AML-193 (cell line): Measurements from ENCODE around the gene LHPP.

Experiments used
- DNase-seq, 2 experiments: peaks; one replicate each; lab custom pipeline; 2025; lab: John Stamatoyannopoulos, UW

LHPP gene

GRCh38 chr10:124448696-124449169 is 12.9 kb upstream of the LHPP start:
- DNase-seq = no peak

DNA sequence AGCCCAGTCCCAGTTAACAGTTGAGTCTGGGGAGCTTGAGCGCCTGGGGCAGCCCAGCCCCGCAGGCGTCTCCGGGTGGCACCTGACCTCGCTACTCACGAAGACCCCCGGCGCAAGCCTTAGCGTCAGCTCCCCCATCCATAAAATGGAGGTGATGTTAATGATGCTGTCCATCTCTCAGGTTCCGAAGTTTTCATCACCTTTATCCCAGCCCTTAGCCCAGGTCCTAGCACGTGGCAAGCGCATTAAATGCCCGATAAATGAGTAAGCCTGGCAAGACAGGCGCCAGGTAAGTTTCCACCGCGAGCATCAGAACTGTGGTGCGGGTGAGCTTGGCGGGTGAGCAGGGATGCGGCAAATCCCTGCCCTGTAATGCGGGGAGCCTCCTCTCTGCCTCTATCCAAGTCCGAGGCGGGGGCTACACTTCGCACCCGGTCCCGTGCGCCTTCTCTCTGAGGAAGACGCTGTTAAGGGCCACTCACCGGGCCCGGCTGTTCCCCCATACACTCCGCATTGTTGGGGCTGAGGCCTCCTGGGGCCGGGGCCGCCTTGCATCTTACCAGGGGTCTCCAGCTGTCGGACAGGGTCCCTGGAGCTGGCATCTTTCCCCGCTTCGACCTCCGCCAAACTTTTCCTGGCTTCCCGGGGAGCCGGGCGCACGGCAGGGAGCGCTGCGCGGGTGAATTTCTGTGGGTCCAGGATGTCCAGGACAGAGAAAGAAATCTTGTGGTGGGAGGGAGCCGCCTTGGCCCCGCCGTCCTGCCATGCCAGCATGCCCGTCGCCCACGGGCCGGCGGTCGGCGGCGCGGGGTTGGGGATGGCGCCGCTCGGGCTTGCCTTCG is 12.2 kb upstream of the LHPP start:
- no peak for DNase-seq

- DNase-seq = no peak
These were observed 11.4 kb upstream of the LHPP start, which contains the start of gene NKX1-2 for GRCh38 chr10:124450012-124450782. NKX1-2 (minus strand) TSS chr10:124450035; CDS start chr10:124449943, 92 bp downstream.

DNA sequence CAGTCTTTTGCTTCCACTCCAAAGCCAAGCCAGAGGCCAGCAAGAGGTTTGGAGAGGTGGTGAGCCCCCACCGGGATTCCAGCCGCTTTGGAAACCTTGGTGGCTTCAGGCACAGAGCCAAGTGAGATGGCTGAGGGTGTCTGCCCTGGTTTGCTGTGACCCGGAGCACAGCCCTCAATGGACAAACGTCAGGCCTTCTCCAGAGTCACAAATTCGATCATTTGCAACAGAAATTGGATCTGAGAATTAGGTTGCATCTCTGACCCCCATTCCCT is 10.9 kb upstream of the LHPP start:
- DNase-seq = no peak

DNA sequence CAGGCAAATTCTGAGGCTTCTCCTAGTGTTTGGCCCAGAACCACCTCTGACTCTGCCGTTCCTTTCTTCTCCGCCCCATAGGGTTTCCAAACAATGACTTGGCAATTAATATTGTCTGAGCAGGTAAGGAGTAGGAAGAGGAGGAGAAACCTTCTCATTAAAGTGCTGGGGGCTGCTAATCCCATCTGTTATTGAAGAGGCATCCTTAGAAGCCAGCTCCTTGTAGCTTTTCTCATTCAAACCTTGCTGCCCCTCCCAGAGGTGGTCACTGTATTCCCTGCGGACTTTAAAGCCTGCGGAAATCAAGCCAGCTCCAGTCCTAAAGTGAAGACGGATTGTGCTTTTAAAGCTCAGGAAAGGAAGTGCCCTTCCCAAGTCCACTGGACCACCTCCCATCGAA is 10.3 kb upstream of the LHPP start:
- no peak for DNase-seq

DNA sequence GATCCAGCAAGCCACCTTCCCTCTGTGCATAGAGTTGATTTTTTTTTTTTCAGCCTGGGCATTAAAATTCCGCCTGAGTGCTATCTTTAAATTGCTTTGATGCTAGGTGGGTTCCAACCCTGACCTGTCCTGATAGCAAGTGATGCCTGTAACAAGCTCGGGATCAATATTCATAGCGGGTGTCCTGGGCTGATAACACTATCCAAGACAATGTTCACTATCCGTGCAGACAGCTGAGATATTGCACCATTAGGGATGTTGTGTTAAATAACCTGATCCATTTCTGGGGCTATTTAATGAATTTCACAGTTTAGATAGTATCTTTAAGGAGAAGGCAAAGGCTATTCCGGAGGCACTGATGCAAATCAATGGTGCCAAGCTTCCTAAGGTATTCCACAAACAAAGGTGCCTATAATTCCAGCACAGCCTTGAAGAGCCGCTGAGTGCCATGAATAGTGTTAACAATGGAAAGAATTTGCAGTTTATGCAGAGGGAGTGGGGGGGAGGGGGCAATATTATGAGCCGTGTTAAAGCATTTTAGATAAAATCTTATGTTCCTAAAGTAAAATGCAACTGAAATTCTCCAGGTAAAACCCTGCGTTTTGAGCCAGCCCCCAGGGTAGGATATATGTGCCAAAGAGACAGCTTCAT is 7.5 kb upstream of the LHPP start:
- DNase-seq = no peak

DNA sequence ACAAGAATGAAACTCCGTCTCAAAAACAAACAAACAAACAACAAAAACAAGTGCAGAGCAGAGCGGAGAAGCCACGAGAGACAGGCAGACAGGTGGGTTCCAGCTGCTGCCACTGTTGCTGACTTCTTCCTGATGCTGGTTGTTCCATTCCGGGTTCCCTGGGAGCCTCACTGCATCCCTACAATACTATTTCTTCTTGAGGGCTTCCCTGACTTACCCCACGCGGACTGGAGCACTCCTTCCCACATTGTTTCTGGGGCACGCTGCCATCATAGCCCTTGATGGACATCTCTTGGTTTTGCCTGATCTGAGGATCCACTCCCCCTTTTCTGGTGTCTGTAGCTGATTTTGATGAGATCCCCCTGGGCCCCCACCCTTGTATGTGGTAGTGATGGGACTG is 6.2 kb upstream of the LHPP start:
- no peak for DNase-seq

DNA sequence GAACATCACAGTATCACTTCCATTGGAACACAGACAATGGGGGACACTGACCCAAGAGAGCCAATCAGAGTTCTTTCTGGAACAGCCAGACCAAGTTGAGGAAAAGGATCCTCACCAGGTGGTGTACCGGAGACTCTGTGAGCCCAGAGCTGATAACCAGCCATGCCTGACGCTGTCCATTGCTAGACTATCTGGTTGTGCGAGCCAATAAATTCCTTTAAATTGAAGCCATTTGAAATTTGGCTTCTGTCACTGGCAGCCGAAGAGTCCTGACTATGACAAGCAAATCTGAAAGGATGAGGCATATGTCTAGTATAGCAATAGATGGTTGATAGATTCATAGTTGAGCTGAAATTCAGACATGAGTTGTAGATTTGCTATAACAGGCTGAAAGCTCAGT is 3.1 kb upstream of the LHPP start:
- DNase-seq = no peak

GRCh38 chr10:124458889-124459288 is 2.7 kb upstream of the LHPP start:
- DNase-seq = no peak

- DNase-seq = no peak
These were observed 2.2 kb upstream of the LHPP start for GRCh38 chr10:124459395-124459794.

- DNase-seq = no peak
These were observed 1.5 kb upstream of the LHPP start for GRCh38 chr10:124460144-124460543.

- no peak for DNase-seq
These were observed 699 bp downstream of the LHPP start for GRCh38 chr10:124462348-124462695.

DNA sequence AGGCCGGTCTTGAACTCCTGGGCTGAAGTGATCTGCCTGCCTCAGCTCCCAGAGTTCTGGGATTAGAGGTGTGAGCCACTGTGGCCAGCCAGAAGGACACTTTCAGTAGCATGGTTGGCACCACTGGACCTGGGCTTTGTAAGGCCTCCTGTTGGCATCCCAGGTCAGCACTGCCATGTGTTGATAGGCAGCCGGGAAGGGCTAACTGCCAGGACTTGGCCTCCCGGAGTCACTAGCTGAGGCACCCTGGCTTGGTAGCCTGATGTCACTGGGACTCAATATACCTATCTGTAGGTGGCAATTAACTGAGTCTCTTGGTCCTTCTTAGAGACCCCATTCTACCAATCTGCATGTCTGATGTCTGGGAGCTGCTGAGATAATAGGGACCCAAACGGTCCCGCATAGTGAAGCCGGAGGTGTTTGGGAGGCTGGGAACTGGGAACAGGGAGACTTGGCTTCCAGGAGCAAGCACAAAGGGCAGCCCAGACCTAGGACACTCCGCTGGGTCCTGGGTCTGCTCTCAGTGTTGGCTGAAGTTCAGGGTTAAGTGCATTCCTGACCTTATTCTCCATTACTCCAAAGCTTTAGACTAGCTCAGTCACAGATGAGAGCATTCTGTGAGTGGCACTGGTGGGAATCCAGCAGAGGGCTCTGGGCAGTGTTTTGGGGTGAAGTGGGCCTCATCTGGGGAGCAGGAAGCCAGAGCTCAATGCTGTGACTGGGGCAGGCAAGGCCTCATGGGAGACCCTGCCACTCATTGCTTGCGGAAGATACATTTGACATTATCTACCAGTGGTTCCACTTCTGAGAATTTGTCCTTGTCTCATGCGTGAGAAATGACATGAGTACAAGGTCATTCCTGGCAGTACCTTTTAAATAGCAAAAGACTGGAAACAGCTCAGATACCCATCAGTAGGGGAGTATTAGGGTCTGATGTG is 2.7 kb downstream of the LHPP start:
- DNase-seq = no peak

DNA sequence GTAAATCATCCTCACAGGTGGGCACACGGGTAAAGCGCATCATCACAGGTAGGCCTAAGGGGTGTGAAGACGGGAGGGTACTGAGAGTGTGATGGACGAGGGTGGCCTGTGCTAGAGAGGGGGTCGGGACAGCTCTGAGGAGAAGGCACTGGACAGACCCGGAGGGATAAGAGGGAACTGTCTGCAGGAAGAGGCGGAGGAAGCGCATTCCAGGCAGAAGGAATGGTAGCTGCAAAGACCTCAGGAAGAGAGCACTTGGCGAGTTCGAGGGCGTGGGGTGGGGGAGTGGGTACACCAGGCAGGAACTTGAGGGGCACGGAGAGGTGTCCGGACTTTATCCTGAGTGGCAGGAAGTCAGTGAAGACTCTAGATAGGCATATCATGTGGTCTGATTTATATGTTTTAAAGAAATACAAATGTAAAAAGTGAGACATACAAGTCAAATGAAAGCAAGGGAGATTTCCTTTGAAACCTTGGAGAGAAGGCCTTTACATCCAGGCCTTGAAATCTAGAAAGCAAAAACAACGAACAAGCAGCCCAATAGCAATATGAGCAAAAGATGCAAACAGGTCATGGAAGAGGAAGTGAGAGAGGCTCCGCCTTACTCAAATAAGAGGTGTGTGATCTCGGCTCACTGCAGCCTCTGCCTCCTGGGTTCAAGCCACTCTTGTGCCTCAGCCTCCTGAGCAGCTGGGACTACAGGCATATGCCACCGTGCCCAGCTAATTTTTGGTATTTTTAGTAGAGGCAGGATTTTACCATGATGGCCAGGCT is 3.6 kb downstream of the LHPP start:
- no peak for DNase-seq

DNA sequence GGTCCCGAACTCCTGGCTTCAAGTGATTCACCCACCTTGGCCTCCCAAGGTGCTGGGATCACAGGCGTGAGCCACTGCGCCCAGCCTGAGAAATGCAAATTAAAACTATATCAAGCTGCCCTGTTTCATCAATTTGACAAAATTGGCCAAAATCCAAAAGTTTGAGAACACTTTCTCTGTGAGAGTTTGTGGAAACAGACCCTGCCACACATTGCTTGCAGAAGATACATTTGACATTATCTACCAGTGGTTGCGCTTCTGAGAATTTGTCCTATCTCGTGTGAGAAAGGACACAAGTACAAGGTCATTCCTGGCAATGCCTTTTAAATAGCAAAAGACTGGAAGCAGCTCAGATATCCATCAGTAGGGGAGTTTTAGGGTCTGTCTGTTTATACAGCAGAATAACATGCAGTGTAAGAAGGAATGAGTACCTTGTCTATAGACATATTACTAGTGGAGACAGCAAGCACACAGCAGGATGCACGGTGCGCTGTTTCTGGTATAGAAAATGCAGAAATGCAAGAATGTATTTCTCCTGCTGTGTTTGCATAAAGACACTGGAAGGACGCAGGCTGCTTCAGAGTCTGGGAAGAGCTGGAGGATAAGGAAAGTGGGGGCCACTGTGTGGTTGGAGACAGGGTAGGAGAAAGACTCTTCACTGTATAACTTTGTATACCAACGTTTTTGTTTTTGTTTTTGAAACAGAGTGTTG is 4.3 kb downstream of the LHPP start:
- DNase-seq = no peak

GRCh38 chr10:124467165-124467564 is 5.5 kb downstream of the LHPP start:
- no peak for DNase-seq

DNA sequence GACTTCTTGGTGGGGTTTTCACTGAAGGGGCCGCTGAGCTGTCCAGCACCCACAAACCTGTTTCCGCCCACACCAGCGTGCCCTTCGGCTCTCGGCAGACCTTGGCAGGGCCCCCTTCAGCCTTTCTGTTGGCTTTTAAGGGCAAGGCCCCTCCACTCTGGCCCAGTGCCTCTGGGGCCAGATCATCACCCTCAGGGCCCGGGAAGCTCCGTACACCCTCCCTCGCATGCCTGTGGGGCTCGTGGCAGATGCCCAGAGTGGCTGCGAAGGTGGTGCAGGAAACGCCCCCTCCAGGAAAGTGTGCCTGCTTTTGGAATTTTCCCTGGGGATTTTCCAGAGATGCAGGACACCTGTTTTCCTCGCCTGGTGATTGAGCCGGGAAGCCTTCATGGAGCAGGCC is 7.0 kb downstream of the LHPP start:
- no peak for DNase-seq

GRCh38 chr10:124469956-124470484 is 8.4 kb downstream of the LHPP start:
- no peak for DNase-seq

DNA sequence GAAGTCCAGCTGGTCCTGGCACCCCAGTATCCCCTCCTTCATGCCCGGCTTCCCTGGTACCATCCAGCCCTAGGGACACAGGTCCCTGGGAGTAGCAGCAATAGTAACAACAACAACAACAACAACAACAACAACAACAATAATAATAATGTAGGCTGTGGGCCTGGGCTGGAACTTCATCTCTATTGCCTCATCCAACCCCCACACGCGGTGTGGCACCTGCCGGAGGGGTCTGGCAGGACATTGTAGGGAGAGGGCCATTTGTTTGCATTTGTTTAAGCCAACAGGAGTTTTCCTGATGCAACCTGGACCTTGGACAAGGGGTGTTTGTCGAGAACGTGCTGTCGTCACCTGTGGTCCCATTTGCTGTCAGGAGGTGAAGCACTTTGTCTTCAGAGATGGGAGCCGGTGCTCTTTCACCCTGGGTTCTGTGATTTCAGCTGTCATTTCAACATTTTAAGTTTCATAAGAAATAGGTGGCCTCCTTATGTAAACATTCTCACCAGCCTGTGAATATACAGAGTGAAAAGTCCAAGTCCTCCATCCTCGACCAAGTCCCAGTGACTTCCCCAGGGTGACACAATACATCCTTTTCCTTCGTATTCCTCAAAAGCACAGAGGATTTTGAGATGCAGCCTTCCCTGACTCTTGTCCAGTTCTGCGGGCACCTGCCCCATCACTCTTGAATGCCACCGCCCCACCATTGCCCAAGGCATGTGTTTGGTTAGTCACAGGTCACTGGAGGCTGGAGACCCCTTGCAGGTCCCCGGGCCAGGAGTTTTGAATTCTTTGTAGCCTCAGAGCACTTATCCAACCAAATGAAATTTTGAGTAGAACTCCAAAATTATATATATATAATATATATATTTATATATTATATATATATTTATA is 9.2 kb downstream of the LHPP start:
- no peak for DNase-seq
